H1 (cell line): ENCODE data around the gene UVSSA. TPM values are rescaled to one million over a fixed set of nuclear protein-coding genes. Genes with fewer than 3 reads are reported as not detected.

Experiments used
- CTCF ChIA-PET: fragments of 300-600 bp; sonication (Branson Sonifier 250); formaldehyde crosslinking; loops from one replicate; lab custom pipeline; 2021; ENCODE audit not compliant: partially characterized antibody; lab: Charles Lee
- POLR2A ChIA-PET: fragments of 300-600 bp; sonication (Branson Sonifier 250); formaldehyde crosslinking; loops from one replicate; lab custom pipeline; 2021; ENCODE audit warnings: inconsistent platforms; ENCODE audit not compliant: partially characterized antibody; lab: Charles Lee
- DNase-seq, 2 experiments: peaks; one replicate each; pipeline versions ENCODE4 v3.0.0 to v3.0.0-alpha.2; 2010 to 2022; ENCODE audit warnings: low spot score in 2 of 2, low read depth in 1 of 2, mixed read lengths in 1 of 2
- FAIRE-seq: peaks from 2 replicates; lab custom pipeline; 2011; peaks lifted over from hg19 to GRCh38; lab: Jason Lieb, UNC
- H2AFZ ChIP-seq: 2 replicates; pipeline ENCODE4 v1.8.1; 2012; ENCODE audit warnings: low read length, inconsistent platforms
- H2AK5ac ChIP-seq: 2 replicates; pipeline ENCODE4 v1.6.1; 2013; ENCODE audit warnings: low read depth, low read length
- H2BK120ac ChIP-seq: replicated peaks from 2 replicates; pipeline ENCODE3; 2013; ENCODE audit warnings: low read depth, low read length, inconsistent platforms
- H2BK12ac ChIP-seq: 2 replicates; pipeline ENCODE4 v1.6.1; 2013; ENCODE audit warnings: low read depth, low read length
- H2BK15ac ChIP-seq: 2 replicates; pipeline ENCODE4 v1.6.1; 2013; ENCODE audit warnings: low read length
- H2BK20ac ChIP-seq: 2 replicates; pipeline ENCODE4 v1.6.1; 2013; ENCODE audit warnings: low read length
- H2BK5ac ChIP-seq: 2 replicates; pipeline ENCODE4 v1.6.1; 2013; ENCODE audit warnings: low read depth, low read length
- H3K14ac ChIP-seq: 2 replicates; pipeline ENCODE4 v1.6.1; 2013; ENCODE audit warnings: inconsistent platforms; ENCODE audit not compliant: insufficient read length
- H3K18ac ChIP-seq: 2 replicates; pipeline ENCODE4 v1.6.1; 2013; ENCODE audit warnings: low read length; ENCODE audit errors: extremely low read depth
- H3K23ac ChIP-seq: 2 replicates; pipeline ENCODE4 v1.6.1; 2013; ENCODE audit warnings: inconsistent platforms; ENCODE audit not compliant: insufficient read length
- H3K23me2 ChIP-seq: 2 replicates; pipeline ENCODE4 v1.6.1; 2013; ENCODE audit warnings: low read depth, low read length
- H3K27ac ChIP-seq: 2 replicates; pipeline ENCODE4 v1.6.1; 2011; ENCODE audit warnings: low read depth, low read length, inconsistent platforms
- H3K27me3 ChIP-seq, 4 experiments: replicated peaks in 1 of 4; 1 replicate in 1 of 4; 2 replicates in 3 of 4; pipeline versions ENCODE4 v1.6.1 to v1.8.1; 2011 to 2013; ENCODE audit warnings: low read length in 3 of 4, mild to moderate bottlenecking in 3 of 4, inconsistent platforms in 2 of 4, mixed read lengths in 2 of 4, moderate library complexity in 1 of 4; ENCODE audit not compliant: control insufficient read depth in 3 of 4, insufficient read depth in 3 of 4; ENCODE audit errors: extremely low read depth in 1 of 4
- H3K36me3 ChIP-seq, 4 experiments: 2 replicates each; pipeline versions ENCODE4 v1.6.1 to v1.8.1; 2011 to 2013; ENCODE audit warnings: mild to moderate bottlenecking in 4 of 4, low read length in 3 of 4, moderate library complexity in 2 of 4, control low read depth in 1 of 4, inconsistent platforms in 1 of 4; ENCODE audit not compliant: insufficient read depth in 4 of 4, control insufficient read depth in 2 of 4
- H3K4ac ChIP-seq: replicated peaks from 2 replicates; pipeline ENCODE3; 2013; ENCODE audit warnings: low read length, low read depth, mixed read lengths, inconsistent platforms; ENCODE audit not compliant: insufficient read length
- H3K4me1 ChIP-seq, 4 experiments: replicated peaks in 1 of 4; 1 replicate in 1 of 4; 2 replicates in 3 of 4; pipeline versions ENCODE4 v1.6.1 to v1.8.1; 2011 to 2013; ENCODE audit warnings: low read length in 3 of 4, inconsistent platforms in 2 of 4, mixed read lengths in 1 of 4; ENCODE audit not compliant: insufficient read depth in 4 of 4, control insufficient read depth in 3 of 4
- H3K4me2 ChIP-seq, 2 experiments: 2 replicates each; pipeline versions ENCODE4 v1.6.1 to v1.8.1; 2011 to 2013; ENCODE audit warnings: low read depth in 2 of 2, low read length in 2 of 2, control low read depth in 1 of 2, inconsistent platforms in 1 of 2, mild to moderate bottlenecking in 1 of 2; ENCODE audit not compliant: insufficient read depth in 1 of 2
- H3K4me3 ChIP-seq, 4 experiments: fragments of 200-600, 300-600 bp in 1 of 4; sonication (generic), shearing (Covaris generic), sonication (Bioruptor Twin) in 1 of 4; 2 replicates each; pipeline versions ENCODE4 v1.5.1 to v1.8.1; 2011 to 2016; ENCODE audit warnings: low read length in 4 of 4, low read depth in 3 of 4, control low read depth in 2 of 4, inconsistent platforms in 2 of 4, mild to moderate bottlenecking in 2 of 4, mixed read lengths in 1 of 4, moderate library complexity in 1 of 4; ENCODE audit not compliant: insufficient read depth in 2 of 4; ENCODE audit errors: extremely low read depth in 1 of 4
- H3K56ac ChIP-seq: replicated peaks from 2 replicates; pipeline ENCODE3; 2013; ENCODE audit warnings: low read depth, mild to moderate bottlenecking, mixed read lengths, low read length, inconsistent platforms; ENCODE audit not compliant: insufficient read length
- H3K79me1 ChIP-seq: 2 replicates; pipeline ENCODE4 v1.6.1; 2013; ENCODE audit warnings: low read depth, low read length, control low read depth
- H3K79me2 ChIP-seq, 2 experiments: 2 replicates each; pipeline versions ENCODE4 v1.6.1 to v1.8.1; 2012 to 2013; ENCODE audit warnings: low read length in 2 of 2, mild to moderate bottlenecking in 2 of 2, inconsistent platforms in 1 of 2; ENCODE audit not compliant: insufficient read depth in 2 of 2, control insufficient read depth in 1 of 2
- H3K9ac ChIP-seq, 4 experiments: replicated peaks in 1 of 4; 1 replicate in 1 of 4; 2 replicates in 3 of 4; pipeline versions ENCODE4 v1.6.1 to v1.8.1; 2011 to 2013; ENCODE audit warnings: low read depth in 3 of 4, low read length in 3 of 4, control low read depth in 2 of 4, mild to moderate bottlenecking in 2 of 4, moderate library complexity in 2 of 4, inconsistent platforms in 1 of 4; ENCODE audit errors: extremely low read depth in 1 of 4
- H3K9me3 ChIP-seq, 2 experiments: 2 replicates each; pipeline versions ENCODE4 v1.6.1 to v1.8.1; 2012 to 2013; ENCODE audit warnings: mild to moderate bottlenecking in 2 of 2, moderate library complexity in 2 of 2, control low read depth in 1 of 2, inconsistent platforms in 1 of 2, low read depth in 1 of 2, low read length in 1 of 2, mixed read lengths in 1 of 2; ENCODE audit not compliant: insufficient read depth in 2 of 2
- H4K20me1 ChIP-seq, 2 experiments: replicated peaks in 1 of 2; 2 replicates each; pipeline versions ENCODE3 to v1.8.1; 2011 to 2013; ENCODE audit warnings: inconsistent platforms in 2 of 2, low read length in 2 of 2, mild to moderate bottlenecking in 1 of 2; ENCODE audit not compliant: insufficient read depth in 2 of 2, control insufficient read depth in 1 of 2
- H4K5ac ChIP-seq: 2 replicates; pipeline ENCODE4 v1.6.1; 2013; ENCODE audit warnings: low read length, low read depth, mixed read lengths, inconsistent platforms; ENCODE audit not compliant: insufficient read length
- H4K8ac ChIP-seq: 2 replicates; pipeline ENCODE4 v1.8.0; 2013; ENCODE audit warnings: mild to moderate bottlenecking, moderate library complexity, low read length, inconsistent platforms; ENCODE audit not compliant: insufficient read depth; ENCODE audit errors: extremely low read depth
- H4K91ac ChIP-seq: replicated peaks from 2 replicates; pipeline ENCODE3; 2013; ENCODE audit warnings: low read length, mixed read lengths, inconsistent platforms; ENCODE audit not compliant: insufficient read length
- ASH2L ChIP-seq: fragments of 200-600, 300-600 bp; sonication (generic); IDR thresholded peaks from one replicate; pipeline ENCODE4 v1.7.1; 2017; ENCODE audit warnings: low read length
- BCL11A ChIP-seq, 2 experiments: IDR thresholded peaks; one replicate each; pipeline ENCODE4 v1.6.1; 2011; ENCODE audit warnings: low read depth in 2 of 2, low read length in 2 of 2, mild to moderate bottlenecking in 2 of 2
- GABPA ChIP-seq: IDR thresholded peaks from 2 replicates; pipeline ENCODE4 v1.6.1; 2011; ENCODE audit warnings: mild to moderate bottlenecking, low read length, moderate library complexity, borderline replicate concordance; ENCODE audit not compliant: insufficient read depth
- RAD21 ChIP-seq, 2 experiments: IDR thresholded peaks in 1 of 2; conservative IDR thresholded peaks in 1 of 2; 2 replicates each; pipeline ENCODE4 v1.6.1; 2011; ENCODE audit warnings: low read depth in 2 of 2, low read length in 2 of 2, improper control_type of control experiment in 1 of 2, inconsistent platforms in 1 of 2, mild to moderate bottlenecking in 1 of 2, moderate library complexity in 1 of 2
- TAF1 ChIP-seq: IDR thresholded peaks from 2 replicates; pipeline ENCODE4 v1.6.1; 2011; ENCODE audit warnings: mild to moderate bottlenecking, low read depth, low read length
- TBP ChIP-seq: IDR thresholded peaks from 2 replicates; pipeline ENCODE4 v1.6.1; 2011; ENCODE audit warnings: low read depth, low read length, improper control_type of control experiment
- WGBS, 2 experiments: shearing (Covaris generic) in 1 of 2; methylation state at CpG; one replicate each; pipeline versions ENCODE4 v1.1.6 to v1.1.7; 2013 to 2015; ENCODE audit warnings: low lambda C conversion rate in 2 of 2, mixed read lengths in 2 of 2, inconsistent platforms in 1 of 2, low coverage in 1 of 2, missing lambda C conversion rate in 1 of 2; ENCODE audit not compliant: insufficient replicate concordance in 2 of 2, insufficient coverage in 1 of 2, insufficient read length in 1 of 2; ENCODE audit errors: extremely low coverage in 1 of 2, missing lambda C conversion rate in 1 of 2; 5-methylcytosine and 5-hydroxymethylcytosine counted together
- polyA plus RNA-seq, 7 experiments: library from polyadenylated mRNA; depleted of rRNA in 3 of 7; stranded (reverse) in 5 of 7; unstranded in 2 of 7; fragments of >200 nt in 5 of 7; fragments of 200-250 nt in 2 of 7; gene quantifications; 1 replicate in 5 of 7; 2 replicates in 1 of 7; 4 replicates in 1 of 7; pipeline versions ENCODE4 v1.2.1 to v1.2.3, GENCODE V29; 2011 to 2013; ENCODE audit warnings: missing spikeins in 2 of 7, mixed read lengths in 2 of 7
- total RNA-seq: library from RNA; stranded (reverse); fragmentation: NEBNext Ultra II Directional; extraction: Animal tissue kit (Norgen Biotek cat#: 25700); gene quantifications from 2 replicates; pipeline ENCODE4 v1.2.1, GENCODE V29; 2021
- TF ChIP-seq, protein P1 (sequence below), 3 experiments: IDR thresholded peaks; 1 replicate in 2 of 3; 2 replicates in 1 of 3; pipeline versions ENCODE4 v1.5.1 to v1.6.1; 2011; ENCODE audit warnings: low read length in 3 of 3, mild to moderate bottlenecking in 3 of 3, inconsistent platforms in 2 of 3, low read depth in 1 of 3, moderate library complexity in 1 of 3; ENCODE audit not compliant: insufficient read depth in 1 of 3; ENCODE audit errors: control extremely low read depth in 1 of 3

The UVSSA gene
- total and polyA plus RNA-seq, 2 of the 8 experiments (the other 6 are each of a cell fraction or from before 2014, with no cell fraction given), result 14.5 to 19.4 TPM

DNA sequence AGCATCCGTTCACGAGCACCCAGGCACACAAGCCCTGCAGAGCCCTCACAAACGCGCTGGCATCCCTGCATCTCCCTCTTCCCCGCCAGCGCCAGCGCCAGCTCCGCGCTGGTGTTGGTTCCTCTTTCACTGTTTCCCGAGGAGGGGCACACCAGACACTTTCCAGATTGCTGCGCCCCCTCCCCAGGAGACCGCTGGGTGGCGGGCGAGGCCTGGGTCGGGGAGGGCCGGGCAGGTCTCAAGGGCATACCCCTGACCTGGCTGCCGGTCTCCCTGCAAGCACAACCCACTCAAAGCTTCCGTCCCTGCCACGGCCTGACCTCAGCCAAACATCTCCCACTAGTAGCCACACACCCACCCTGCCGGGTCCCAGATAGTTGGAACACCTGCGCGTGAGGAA lies 61.4 kb downstream of the UVSSA start:
- no peak overlapping the region for H2AFZ ChIP-seq
- DNase-seq, result peak in 1 of 2 experiments; percentile 52
- H2BK12ac ChIP-seq, result no peak overlapping the region
- H3K79me2 ChIP-seq, result no peaks in the 10 kb centered on the region
- H4K20me1 ChIP-seq, result peaks cover 15 to 32% of the 10 kb centered on the region in 2 experiments
- H3K56ac ChIP-seq, result no peak overlapping the region
- H4K8ac ChIP-seq, result peak overlapping the region; percentile 66; the same call in 1 of the 2 replicates
- no peak overlapping the region for H3K23ac ChIP-seq
- no peak overlapping the region for H3K14ac ChIP-seq
- H3K27me3 ChIP-seq, result peaks cover 62 to 97% (median 96%) of the 10 kb centered on the region in 4 experiments
- H2BK120ac ChIP-seq, result no peak overlapping the region
- H3K18ac ChIP-seq, result no peak overlapping the region
- no peak overlapping the region for H3K4ac ChIP-seq
- no peak overlapping the region for H2AK5ac ChIP-seq
- H2BK15ac ChIP-seq, result no peak overlapping the region
- no peak overlapping the region for H2BK5ac ChIP-seq
- H3K9ac ChIP-seq, result no peak overlapping the region
- 32% methylated on average over 21 of the region's 22 CpGs; no CpG with 5 or more reads in 1 of the 2 experiments for WGBS, 2 experiments
- no peak overlapping the region for H4K91ac ChIP-seq
- TF ChIP-seq GABPA (no peak), TAF1 (no peak), TBP (no peak), ASH2L (no peak), RAD21 (IDR thresholded peaks at IDR 0.05 in 1 of 2, conservative IDR thresholded peaks at IDR 0.05 in 1 of 2; ENCODE audit: low read depth in 2 of 2, low read length in 2 of 2) (peak; percentile 56 to 70), BCL11A (IDR thresholded peaks at IDR 0.05; ENCODE audit: low read depth in 2 of 2, low read length in 2 of 2) (no peak)
- TF ChIP-seq, protein P1, sequence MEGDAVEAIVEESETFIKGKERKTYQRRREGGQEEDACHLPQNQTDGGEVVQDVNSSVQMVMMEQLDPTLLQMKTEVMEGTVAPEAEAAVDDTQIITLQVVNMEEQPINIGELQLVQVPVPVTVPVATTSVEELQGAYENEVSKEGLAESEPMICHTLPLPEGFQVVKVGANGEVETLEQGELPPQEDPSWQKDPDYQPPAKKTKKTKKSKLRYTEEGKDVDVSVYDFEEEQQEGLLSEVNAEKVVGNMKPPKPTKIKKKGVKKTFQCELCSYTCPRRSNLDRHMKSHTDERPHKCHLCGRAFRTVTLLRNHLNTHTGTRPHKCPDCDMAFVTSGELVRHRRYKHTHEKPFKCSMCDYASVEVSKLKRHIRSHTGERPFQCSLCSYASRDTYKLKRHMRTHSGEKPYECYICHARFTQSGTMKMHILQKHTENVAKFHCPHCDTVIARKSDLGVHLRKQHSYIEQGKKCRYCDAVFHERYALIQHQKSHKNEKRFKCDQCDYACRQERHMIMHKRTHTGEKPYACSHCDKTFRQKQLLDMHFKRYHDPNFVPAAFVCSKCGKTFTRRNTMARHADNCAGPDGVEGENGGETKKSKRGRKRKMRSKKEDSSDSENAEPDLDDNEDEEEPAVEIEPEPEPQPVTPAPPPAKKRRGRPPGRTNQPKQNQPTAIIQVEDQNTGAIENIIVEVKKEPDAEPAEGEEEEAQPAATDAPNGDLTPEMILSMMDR (IDR thresholded peaks at IDR 0.05; ENCODE audit: control extremely low read depth in 1 of 3, insufficient read depth in 1 of 3, low read depth in 1 of 3, low read length in 3 of 3), result peak in 2 of 3 experiments; percentile 44 to 56; a peak in 3 of 4 replicates
- H3K23me2 ChIP-seq, result no peaks in the 10 kb centered on the region; the same call in 1 of the 2 replicates
- H2BK20ac ChIP-seq, result no peak overlapping the region
- H3K27ac ChIP-seq, result no peak overlapping the region
- POLR2A ChIA-PET, result interaction anchor here (1.2 kb wide), 1 partner anchor 625 kb away, joined by 3 read pairs; no protein-coding TSS in a partner anchor
- H3K79me1 ChIP-seq, result no peaks in the 10 kb centered on the region
- H4K5ac ChIP-seq, result no peak overlapping the region
- peak overlapping the region; percentile 28 to 56; a peak in 2 of 4 replicates for H3K4me2 ChIP-seq
- peak overlapping the region in 2 of 4 experiments; percentile 12 to 65; a peak in 2 of 8 replicates for H3K4me3 ChIP-seq
- CTCF ChIA-PET, result interaction anchor here (0.6 to 1.5 kb wide), 4 partner anchors 102 to 1033 kb away, joined by 3 to 5 read pairs (median 4); no protein-coding TSS in a partner anchor
- H3K9me3 ChIP-seq, result no peaks in the 10 kb centered on the region; a peak in 1 of 4 replicates
- FAIRE-seq, result no peak
- peaks cover 0 to 20% (median 0%) of the 10 kb centered on the region in 4 experiments; a peak in 1 of 8 replicates for H3K36me3 ChIP-seq
- H3K4me1 ChIP-seq, result peaks cover 0 to 18% (median 3%) of the 10 kb centered on the region in 4 experiments; a peak in 5 of 7 replicates
